HCT116 (cell line): Measurements from ENCODE around the gene IL37. TPM values are rescaled to one million over a fixed set of nuclear protein-coding genes. Genes with fewer than 3 reads are reported as not detected.

Experiments
- ATAC-seq: fragments of 200-7000 bp; cut with Tn5 transposase; 2 replicates; pipeline ENCODE4 v1.9.1; 2020; ENCODE audit warnings: mild to moderate bottlenecking, moderate library complexity
- Bru-seq: library from RNA; stranded (reverse); fragments of 400-500 nt; gene quantifications from one replicate; lab custom pipeline; 2021; lab: Mats Ljungman, UMichigan
- BruChase-seq, 2 experiments: library from RNA; stranded (reverse); fragments of 400-500 nt; gene quantifications; one replicate each; lab custom pipeline; 2021; lab: Mats Ljungman, UMichigan
- BruUV-seq: library from RNA; stranded (reverse); fragments of 400-500 nt; replicated peaks from 2 replicates; lab custom pipeline; 2021; lab: Mats Ljungman, UMichigan
- CTCF ChIA-PET: fragments of 300-600 bp; sonication (Branson Sonifier 250); formaldehyde crosslinking; loops from one replicate; lab custom pipeline; 2021; ENCODE audit warnings: antibody characterized with exemption; lab: Charles Lee
- POLR2A ChIA-PET: fragments of 300-600, 350-600 bp; sonication (Branson Sonifier 250); formaldehyde crosslinking; loops from one replicate; lab custom pipeline; 2021; ENCODE audit warnings: antibody characterized with exemption; lab: Charles Lee
- RAD21 ChIA-PET, 2 experiments: fragments of 300-600 bp; sonication (Branson Sonifier 250); formaldehyde crosslinking; loops; one replicate each; lab custom pipeline; 2023; ENCODE audit warnings: low total read pairs in 2 of 2; ENCODE audit not compliant: uncharacterized antibody in 2 of 2, unreplicated experiment in 2 of 2, low non-redundant PET in 1 of 2; lab: Charles Lee
- DNase-seq: peaks from one replicate; pipeline ENCODE4 v3.0.0-alpha.2; 2010; ENCODE audit warnings: low read depth, low spot score
- H2AFZ ChIP-seq: fragments of 200-600 bp; shearing (Covaris generic), sonication (generic); 2 replicates; pipeline ENCODE4 v1.6.1; 2017; ENCODE audit warnings: low read depth, mixed run types, mixed read lengths, antibody characterized with exemption, low read length; ENCODE audit not compliant: poor library complexity, severe bottlenecking
- H3K27ac ChIP-seq: 2 replicates; pipeline ENCODE4 v1.5.1; 2012; ENCODE audit warnings: low read depth, low read length
- H3K27me3 ChIP-seq: fragments of 200-600 bp; sonication (generic); 2 replicates; pipeline ENCODE4 v1.6.1; 2016; ENCODE audit warnings: mixed run types, low read length, mixed read lengths; ENCODE audit not compliant: insufficient read depth
- H3K36me3 ChIP-seq, 2 experiments: fragments of 200-500 bp in 1 of 2; fragments of 200-600 bp in 1 of 2; sonication (Bioruptor generic) in 1 of 2; sonication (generic) in 1 of 2; 2 replicates each; pipeline versions ENCODE4 v1.5.1 to v1.6.1; 2014 to 2016; ENCODE audit warnings: low read length in 2 of 2, inconsistent platforms in 1 of 2, mixed read lengths in 1 of 2, mixed run types in 1 of 2; ENCODE audit not compliant: insufficient read depth in 2 of 2, control insufficient read depth in 1 of 2
- H3K4me1 ChIP-seq, 2 experiments: fragments of 200-600 bp in 1 of 2; sonication (generic) in 1 of 2; 2 replicates each; pipeline versions ENCODE4 v1.5.1 to v1.6.1; 2012 to 2017; ENCODE audit warnings: low read length in 2 of 2, inconsistent platforms in 1 of 2, mild to moderate bottlenecking in 1 of 2, mixed read lengths in 1 of 2, mixed run types in 1 of 2, moderate library complexity in 1 of 2; ENCODE audit not compliant: insufficient read depth in 2 of 2, control insufficient read depth in 1 of 2
- H3K4me2 ChIP-seq: fragments of 200-600 bp; sonication (generic); 2 replicates; pipeline ENCODE4 v1.6.1; 2017; ENCODE audit warnings: mixed run types, low read length, mixed read lengths
- H3K4me3 ChIP-seq, 2 experiments: fragments of 200-600 bp in 1 of 2; sonication (generic) in 1 of 2; replicated peaks in 1 of 2; 2 replicates each; pipeline ENCODE4 v1.5.1; 2011 to 2016; ENCODE audit warnings: low read length in 2 of 2, control low read depth in 1 of 2, low read depth in 1 of 2, mild to moderate bottlenecking in 1 of 2, mixed read lengths in 1 of 2, mixed run types in 1 of 2
- H3K79me2 ChIP-seq: fragments of 200-600 bp; sonication (generic); 2 replicates; pipeline ENCODE4 v1.6.1; 2017; ENCODE audit warnings: mild to moderate bottlenecking, mixed run types, low read length, moderate library complexity, mixed read lengths; ENCODE audit not compliant: insufficient read depth
- H3K9ac ChIP-seq: fragments of 200-600 bp; sonication (generic); 2 replicates; pipeline ENCODE4 v1.6.1; 2016; ENCODE audit warnings: low read length, mixed read lengths
- H3K9me2 ChIP-seq: fragments of 200-600 bp; sonication (generic), shearing (Covaris generic); 2 replicates; pipeline ENCODE4 v1.6.1; 2017; ENCODE audit warnings: mixed run types, mild to moderate bottlenecking, moderate library complexity; ENCODE audit not compliant: insufficient read depth
- H3K9me3 ChIP-seq, 2 experiments: fragments of 200-500 bp in 1 of 2; fragments of 200-600 bp in 1 of 2; sonication (Bioruptor generic) in 1 of 2; sonication (generic) in 1 of 2; 2 replicates each; pipeline ENCODE4 v1.6.1; 2014 to 2017; ENCODE audit warnings: low read length in 2 of 2, mixed read lengths in 2 of 2, inconsistent platforms in 1 of 2, low read depth in 1 of 2, mild to moderate bottlenecking in 1 of 2, mixed run types in 1 of 2, moderate library complexity in 1 of 2; ENCODE audit not compliant: control insufficient read depth in 1 of 2, insufficient read depth in 1 of 2
- H4K20me1 ChIP-seq: fragments of 200-600 bp; sonication (generic), shearing (Covaris generic); 2 replicates; pipeline ENCODE4 v1.6.1; 2017; ENCODE audit warnings: mixed run types, mild to moderate bottlenecking, moderate library complexity; ENCODE audit not compliant: insufficient read depth
- ATF3 ChIP-seq: IDR thresholded peaks from 2 replicates; pipeline ENCODE4 v1.6.1; 2012
- EZH2phosphoT487 ChIP-seq: fragments of 200-600 bp; IDR thresholded peaks from 2 replicates; pipeline ENCODE4 v1.6.1; 2018; ENCODE audit warnings: antibody characterized with exemption, borderline replicate concordance
- SIN3A ChIP-seq: IDR thresholded peaks from 2 replicates; pipeline ENCODE4 v1.6.1; 2012; ENCODE audit warnings: low read depth
- SRF ChIP-seq: IDR thresholded peaks from 2 replicates; pipeline ENCODE4 v1.6.1; 2012; ENCODE audit warnings: low read depth
- intact Hi-C: fragments of 100-400 bp; cut with micrococcal nuclease; formaldehyde crosslinking; loops from 2 replicates; pipeline ENCODE4 v1.10.0; 2022
- long read RNA-seq: library from polyadenylated mRNA; unstranded; transcript quantifications from one replicate; pipeline ENCODE4 v2.0.0, GENCODE V29; 2021; ENCODE audit not compliant: unreplicated experiment
- polyA plus RNA-seq: library from polyadenylated mRNA; unstranded; fragments of >200 nt; gene quantifications from 2 replicates; pipeline ENCODE4 v1.2.1, GENCODE V29; 2012; ENCODE audit warnings: missing spikeins
- total RNA-seq: library from RNA; stranded (reverse); gene quantifications from one replicate; pipeline ENCODE4 v1.2.1, GENCODE V29; 2021; ENCODE audit not compliant: unreplicated experiment

IL37 gene
- not detected for total RNA-seq
- polyA plus RNA-seq = 0.08 TPM in 1 of 2 replicates, not detected in the other
- Bru-seq, nascent RNA = percentile 32 among the genes with signal in this experiment
- BruChase-seq, experiment 1, labeled RNA remaining after a 6-hour chase = percentile 38 among the genes with signal in this experiment
- percentile 45 among the genes with signal in this experiment for BruChase-seq, experiment 2, labeled RNA remaining after a 2-hour chase
- long read RNA-seq = 0 reads

- no peak for ATAC-seq
- no peak within 1 kb of the TSS for H3K27ac ChIP-seq
- no peaks in the 10 kb centered on the region for H4K20me1 ChIP-seq
- H3K79me2 ChIP-seq = no peaks in the 10 kb centered on the region
- no TSS peak for BruUV-seq
- H3K9me2 ChIP-seq = no peaks in the 10 kb centered on the region
- ChIA-PET RAD21 (no interaction called here), CTCF (no interaction called here), POLR2A (no interaction called here)
- DNase-seq = no peak
- H3K36me3 ChIP-seq = no peaks in the 10 kb centered on the region
- no peaks in the 10 kb centered on the region for H3K9me3 ChIP-seq
- H3K27me3 ChIP-seq = no peaks in the 10 kb centered on the region
- H2AFZ ChIP-seq = no peak within 1 kb of the TSS
- no peak for TF ChIP-seq SRF
- H3K4me2 ChIP-seq = no peak within 1 kb of the TSS
- intact Hi-C loops = no loop called here
- H3K4me3 ChIP-seq = no peak within 1 kb of the TSS
- no peak within 1 kb of the TSS for H3K9ac ChIP-seq
- H3K4me1 ChIP-seq = no peaks in the 10 kb centered on the region
Measured at GRCh38 chr2:112910865-112911264, at the start of gene IL37. IL37 (plus strand) TSS chr2:112911165; CDS start chr2:112913013, 1,848 bp downstream.

GRCh38 chr2:112864072-112864471 lies 46.9 kb upstream of the IL37 start:
- no peak overlapping the region for H3K27ac ChIP-seq
- TF ChIP-seq SIN3A = no peak
- TF ChIP-seq EZH2phosphoT487 = no peak
- no peak for TF ChIP-seq ATF3
- no peak overlapping the region for H3K9ac ChIP-seq
- H3K27me3 ChIP-seq = no peaks in the 10 kb centered on the region
- no peaks in the 10 kb centered on the region for H4K20me1 ChIP-seq
- no peak for ATAC-seq
- ChIA-PET POLR2A (no interaction called here), CTCF (no interaction called here), RAD21 (no interaction called here)
- peaks cover 14 to 21% of the 10 kb centered on the region in 2 experiments for H3K4me1 ChIP-seq
- H3K4me2 ChIP-seq = no peak overlapping the region
- H2AFZ ChIP-seq = no peak overlapping the region
- H3K79me2 ChIP-seq = no peaks in the 10 kb centered on the region
- H3K9me2 ChIP-seq = no peaks in the 10 kb centered on the region
- H3K4me3 ChIP-seq = no peak overlapping the region
- no peaks in the 10 kb centered on the region for H3K36me3 ChIP-seq
- peaks cover 8 to 12% of the 10 kb centered on the region in 2 experiments; a peak in 2 of 4 replicates for H3K9me3 ChIP-seq
- BruUV-seq = no TSS peak
- intact Hi-C loops = no loop called here
- DNase-seq = no peak
